BLaER1 (cell line): ENCODE measurements around the gene ZDHHC7.
A peak's percentile ranks its signal among the peaks of the same experiment; 100 is the strongest.

Experiments
- H3K27ac ChIP-seq: shearing (Covaris generic); formaldehyde crosslinking; 2 replicates; pipeline ENCODE4 v1.8.1; 2022
- H3K27me3 ChIP-seq: shearing (Covaris generic); formaldehyde crosslinking; 2 replicates; pipeline ENCODE4 v1.8.1; 2022
- H3K36me3 ChIP-seq: shearing (Covaris generic); formaldehyde crosslinking; 2 replicates; pipeline ENCODE4 v1.8.1; 2022
- H3K4me1 ChIP-seq: shearing (Covaris generic); formaldehyde crosslinking; 2 replicates; pipeline ENCODE4 v1.8.1; 2022
- H3K4me2 ChIP-seq: shearing (Covaris generic); formaldehyde crosslinking; 2 replicates; pipeline ENCODE4 v1.8.1; 2022
- H3K4me3 ChIP-seq: shearing (Covaris generic); formaldehyde crosslinking; 2 replicates; pipeline ENCODE4 v1.8.1; 2022
- H3K9ac ChIP-seq: shearing (Covaris generic); formaldehyde crosslinking; 2 replicates; pipeline ENCODE4 v1.8.1; 2022
- H3K9me3 ChIP-seq: shearing (Covaris generic); formaldehyde crosslinking; 2 replicates; pipeline ENCODE4 v1.8.1; 2022
- H4K20me1 ChIP-seq: shearing (Covaris generic); formaldehyde crosslinking; 2 replicates; pipeline ENCODE4 v1.8.1; 2022
- Cebpa-rat ChIP-seq: shearing (Covaris generic); IDR thresholded peaks from 2 replicates; pipeline ENCODE4 v1.8.1; 2022

Gene ZDHHC7

GRCh38 chr16:85051683-85052082, 40.3 kb upstream of the ZDHHC7 start:
- Histone ChIP-seq H3K36me3 (no peaks in the 10 kb centered on the region), H3K27ac (no peak overlapping the region), H3K9me3 (no peaks in the 10 kb centered on the region), H4K20me1 (peaks cover 18% of the 10 kb centered on the region), H3K9ac (no peak overlapping the region), H3K4me2 (no peak overlapping the region), H3K27me3 (peaks cover 26% of the 10 kb centered on the region), H3K4me1 (peaks cover 60% of the 10 kb centered on the region), H3K4me3 (no peak overlapping the region)
- no peak for TF ChIP-seq Cebpa-rat

GRCh38 chr16:85051067-85051581, 39.8 kb upstream of the ZDHHC7 start:
- Histone ChIP-seq H3K4me3 (no peak overlapping the region), H3K27me3 (peaks cover 30% of the 10 kb centered on the region), H3K36me3 (no peaks in the 10 kb centered on the region), H3K9me3 (no peaks in the 10 kb centered on the region), H3K9ac (no peak overlapping the region), H3K4me1 (peaks cover 60% of the 10 kb centered on the region), H4K20me1 (peaks cover 15% of the 10 kb centered on the region), H3K27ac (no peak overlapping the region), H3K4me2 (peak overlapping the region; percentile 82)
- TF ChIP-seq Cebpa-rat, result no peak

GRCh38 chr16:85049706-85050305, 38.5 kb upstream of the ZDHHC7 start:
- Histone ChIP-seq H3K9me3 (no peaks in the 10 kb centered on the region), H3K27ac (no peak overlapping the region), H3K4me1 (peaks cover 53% of the 10 kb centered on the region), H3K9ac (no peak overlapping the region), H3K27me3 (peaks cover 34% of the 10 kb centered on the region), H3K4me2 (peak overlapping the region; percentile 82), H3K36me3 (no peaks in the 10 kb centered on the region), H4K20me1 (peaks cover 5% of the 10 kb centered on the region; the same call in 1 of the 2 replicates), H3K4me3 (no peak overlapping the region)
- TF ChIP-seq Cebpa-rat, result no peak

GRCh38 chr16:85048921-85049562, 37.7 kb upstream of the ZDHHC7 start:
- Histone ChIP-seq H3K27me3 (peaks cover 34% of the 10 kb centered on the region), H3K9me3 (no peaks in the 10 kb centered on the region), H3K9ac (no peak overlapping the region), H4K20me1 (peaks cover 5% of the 10 kb centered on the region; the same call in 1 of the 2 replicates), H3K4me3 (no peak overlapping the region), H3K27ac (no peak overlapping the region), H3K36me3 (no peaks in the 10 kb centered on the region), H3K4me2 (no peak overlapping the region), H3K4me1 (peaks cover 47% of the 10 kb centered on the region)
- TF ChIP-seq Cebpa-rat, result no peak

GRCh38 chr16:85047867-85048455, 36.6 kb upstream of the ZDHHC7 start:
- peaks cover 47% of the 10 kb centered on the region for H3K4me1 ChIP-seq
- TF ChIP-seq Cebpa-rat, result no peak
- H3K9me3 ChIP-seq, result no peaks in the 10 kb centered on the region
- H3K9ac ChIP-seq, result no peak overlapping the region
- no peak overlapping the region for H3K4me3 ChIP-seq
- peaks cover 34% of the 10 kb centered on the region for H3K27me3 ChIP-seq
- peaks cover 5% of the 10 kb centered on the region; the same call in 1 of the 2 replicates for H4K20me1 ChIP-seq
- no peaks in the 10 kb centered on the region for H3K36me3 ChIP-seq
- H3K4me2 ChIP-seq, result peak overlapping the region; percentile 70
- no peak overlapping the region for H3K27ac ChIP-seq

- no peak overlapping the region for H3K4me3 ChIP-seq
- H3K27me3 ChIP-seq, result peaks cover 34% of the 10 kb centered on the region
- H3K4me2 ChIP-seq, result peak overlapping the region; percentile 70
- no peaks in the 10 kb centered on the region for H3K36me3 ChIP-seq
- no peaks in the 10 kb centered on the region for H3K9me3 ChIP-seq
- no peak for TF ChIP-seq Cebpa-rat
- H3K9ac ChIP-seq, result no peak overlapping the region
- peaks cover 5% of the 10 kb centered on the region; the same call in 1 of the 2 replicates for H4K20me1 ChIP-seq
- H3K27ac ChIP-seq, result no peak overlapping the region
- H3K4me1 ChIP-seq, result peaks cover 47% of the 10 kb centered on the region
These were observed 35.9 kb upstream of the ZDHHC7 start for GRCh38 chr16:85046931-85047866.

GRCh38 chr16:85046472-85046916, 35.2 kb upstream of the ZDHHC7 start:
- Histone ChIP-seq H3K4me2 (peak overlapping the region; percentile 70), H3K27ac (no peak overlapping the region), H3K36me3 (no peaks in the 10 kb centered on the region), H3K4me1 (peaks cover 47% of the 10 kb centered on the region), H3K9me3 (no peaks in the 10 kb centered on the region), H3K9ac (no peak overlapping the region), H3K27me3 (peaks cover 35% of the 10 kb centered on the region), H4K20me1 (peaks cover 5% of the 10 kb centered on the region; the same call in 1 of the 2 replicates), H3K4me3 (no peak overlapping the region)
- no peak for TF ChIP-seq Cebpa-rat

- no peak for TF ChIP-seq Cebpa-rat
- H3K9ac ChIP-seq, result no peak overlapping the region
- H3K4me1 ChIP-seq, result peaks cover 42% of the 10 kb centered on the region
- H3K4me3 ChIP-seq, result no peak overlapping the region
- no peaks in the 10 kb centered on the region for H3K9me3 ChIP-seq
- H3K4me2 ChIP-seq, result peak overlapping the region; percentile 70
- peaks cover 3% of the 10 kb centered on the region; the same call in 1 of the 2 replicates for H4K20me1 ChIP-seq
- H3K27me3 ChIP-seq, result peaks cover 38% of the 10 kb centered on the region
- H3K27ac ChIP-seq, result no peak overlapping the region
- no peaks in the 10 kb centered on the region for H3K36me3 ChIP-seq
These were observed 34.5 kb upstream of the ZDHHC7 start for GRCh38 chr16:85045641-85046471.

GRCh38 chr16:85045077-85045476, 33.7 kb upstream of the ZDHHC7 start:
- no peaks in the 10 kb centered on the region for H3K9me3 ChIP-seq
- no peak overlapping the region for H3K4me3 ChIP-seq
- no peak for TF ChIP-seq Cebpa-rat
- no peaks in the 10 kb centered on the region for H4K20me1 ChIP-seq
- peaks cover 34% of the 10 kb centered on the region for H3K4me1 ChIP-seq
- H3K27ac ChIP-seq, result no peak overlapping the region
- no peak overlapping the region for H3K4me2 ChIP-seq
- no peaks in the 10 kb centered on the region for H3K36me3 ChIP-seq
- H3K27me3 ChIP-seq, result peaks cover 38% of the 10 kb centered on the region
- no peak overlapping the region for H3K9ac ChIP-seq
